Gastroesophageal sphincter (tissue), 4 donors: ENCODE results near the gene ZMAT2. TPM values are rescaled to one million over a fixed set of nuclear protein-coding genes. Genes with fewer than 3 reads are reported as not detected.

Source experiments
- ATAC-seq: fragments of 150-250 bp; one replicate; pipeline ENCODE4 v1.9.1; 2016; ENCODE audit warnings: mild to moderate bottlenecking, moderate library complexity
- H3K27ac ChIP-seq, 4 donors: fragments of 200-600 bp; sonication (generic) in 3 of 4; 1 replicate in 3 of 4; 2 replicates in 1 of 4; pipeline ENCODE4 v1.5.1; 2016 to 2019
- H3K27me3 ChIP-seq: fragments of 200-600 bp; sonication (generic); one replicate; pipeline ENCODE4 v1.5.1; 2019
- H3K36me3 ChIP-seq, 2 donors: fragments of 200-600 bp; sonication (generic); one replicate each; pipeline ENCODE4 v1.5.1; 2019; ENCODE audit warnings: control low read depth in 1 of 2
- H3K4me1 ChIP-seq, 3 donors: fragments of 200-600 bp; sonication (generic); 1 replicate in 2 of 3; 2 replicates in 1 of 3; pipeline ENCODE4 v1.5.1; 2016 to 2019; ENCODE audit warnings: control low read depth in 2 of 3
- H3K4me3 ChIP-seq, 2 donors: fragments of 200-600 bp; sonication (generic); one replicate each; pipeline ENCODE4 v1.5.1; 2019; ENCODE audit warnings: mild to moderate bottlenecking in 1 of 2, moderate library complexity in 1 of 2
- H3K9me3 ChIP-seq, 3 donors: fragments of 200-600 bp; sonication (generic); one replicate each; pipeline ENCODE4 v1.5.1; 2017 to 2019; ENCODE audit warnings: control low read depth in 2 of 3
- CTCF ChIP-seq, 4 experiments: fragments of 200-600 bp in 2 of 4; fragments of 450-650 bp in 2 of 4; sonication (generic) in 1 of 4; IDR thresholded peaks; one replicate each; pipeline ENCODE4 v1.5.1; 2017 to 2019; ENCODE audit warnings: antibody characterized with exemption in 4 of 4, mild to moderate bottlenecking in 2 of 4, moderate library complexity in 2 of 4
- EP300 ChIP-seq: sonication (generic); formaldehyde crosslinking; IDR thresholded peaks from one replicate; pipeline ENCODE4 v1.6.1; 2017; ENCODE audit warnings: antibody characterized with exemption, mild to moderate bottlenecking
- POLR2A ChIP-seq, 2 donors: fragments of 450-650 bp; IDR thresholded peaks; one replicate each; pipeline ENCODE4 v1.6.1; 2017; ENCODE audit warnings: antibody characterized with exemption in 2 of 2, mild to moderate bottlenecking in 2 of 2, moderate library complexity in 1 of 2
- POLR2AphosphoS5 ChIP-seq: sonication (generic); formaldehyde crosslinking; IDR thresholded peaks from one replicate; pipeline ENCODE4 v1.6.1; 2017; ENCODE audit warnings: antibody characterized with exemption
- WGBS, 2 donors: methylation state at CpG; one replicate each; pipeline ENCODE4 v1.1.5; 2018; ENCODE audit warnings: low coverage in 1 of 2; 5-methylcytosine and 5-hydroxymethylcytosine counted together
- total RNA-seq, 4 donors: library from RNA; depleted of rRNA; stranded (reverse); fragments of >200 nt; gene quantifications; one replicate each; pipeline ENCODE4 v1.1.0, GENCODE V29; 2016

The ZMAT2 gene
- total RNA-seq, 4 donors from 2014 or later, result 35.8 to 47.2 (median 45.0) TPM

GRCh38 chr5:140677947-140678346, 22.3 kb upstream of the ZMAT2 start:
- Histone ChIP-seq H3K4me3 (no peak overlapping the region), H3K36me3 (peaks cover 0 to 100% of the 10 kb centered on the region in 2 donors), H3K27ac (no peak overlapping the region), H3K27me3 (no peaks in the 10 kb centered on the region), H3K9me3 (no peaks in the 10 kb centered on the region), H3K4me1 (peaks cover 0 to 2% (median 0%) of the 10 kb centered on the region in 3 donors)
- TF ChIP-seq POLR2A (IDR thresholded peaks at IDR 0.05) (no peak), EP300 (no peak), POLR2AphosphoS5 (no peak)
- WGBS, 2 donors, result 94 to 100% methylated on average over 2 to 3 of the region's 3 CpGs
- no peak for ATAC-seq

GRCh38 chr5:140678993-140679392, 21.3 kb upstream of the ZMAT2 start:
- TF ChIP-seq CTCF (IDR thresholded peaks at IDR 0.05) (no peak), EP300 (no peak), POLR2A (IDR thresholded peaks at IDR 0.05) (no peak), POLR2AphosphoS5 (no peak)
- H3K27ac ChIP-seq, result no peak overlapping the region
- H3K36me3 ChIP-seq, result peaks cover 0 to 100% of the 10 kb centered on the region in 2 donors
- ATAC-seq, result no peak
- no peaks in the 10 kb centered on the region for H3K27me3 ChIP-seq
- no peak overlapping the region for H3K4me3 ChIP-seq
- WGBS, 2 donors, result 94 to 100% methylated on average over 6 of the region's 7 CpGs
- H3K9me3 ChIP-seq, result no peaks in the 10 kb centered on the region
- no peaks in the 10 kb centered on the region for H3K4me1 ChIP-seq

GRCh38 chr5:140690376-140690932, 9.8 kb upstream of the ZMAT2 start:
- H3K4me3 ChIP-seq, result peak overlapping the region; percentile 66 to 77
- no peak for ATAC-seq
- no peaks in the 10 kb centered on the region for H3K9me3 ChIP-seq
- H3K36me3 ChIP-seq, result peaks cover 0 to 49% of the 10 kb centered on the region in 2 donors
- 61 to 66% methylated on average over 4 to 8 of the region's 8 CpGs for WGBS, 2 donors
- TF ChIP-seq POLR2AphosphoS5 (no peak), POLR2A (IDR thresholded peaks at IDR 0.05) (no peak), CTCF (IDR thresholded peaks at IDR 0.05) (no peak), EP300 (no peak)
- H3K27ac ChIP-seq, result peak overlapping the region; percentile 1 to 88 (median 86)
- H3K4me1 ChIP-seq, result peaks cover 2 to 50% (median 21%) of the 10 kb centered on the region in 3 donors
- no peaks in the 10 kb centered on the region for H3K27me3 ChIP-seq

- no peaks in the 10 kb centered on the region for H3K27me3 ChIP-seq
- peak within 1 kb of the TSS; percentile 66 to 77 for H3K4me3 ChIP-seq
- peak; percentile 98 for ATAC-seq
- peaks cover 1 to 51% of the 10 kb centered on the region in 2 donors for H3K36me3 ChIP-seq
- TF ChIP-seq POLR2A (IDR thresholded peaks at IDR 0.05), result peak; percentile 32 to 52
- peak; percentile 72 for TF ChIP-seq POLR2AphosphoS5
- no peak for TF ChIP-seq EP300
- TF ChIP-seq CTCF (IDR thresholded peaks at IDR 0.05), result peak in 1 of 4 experiments; percentile 22
- WGBS, 2 donors, result 0 to 1% methylated on average over 14 of the region's 61 CpGs
- H3K4me1 ChIP-seq, result peaks cover 2 to 50% (median 21%) of the 10 kb centered on the region in 3 donors
- H3K27ac ChIP-seq, result peak within 1 kb of the TSS; percentile 67 to 88 (median 86)
- H3K9me3 ChIP-seq, result no peaks in the 10 kb centered on the region
These were observed 9.0 kb upstream of the ZMAT2 start, which contains the start of the genes HARS1 and HARS2 for GRCh38 chr5:140690941-140691924. HARS1 (minus strand) TSS chr5:140691370; CDS start chr5:140691304, 66 bp downstream. HARS2 (plus strand) TSS chr5:140691455; CDS start chr5:140691649, 194 bp downstream.

GRCh38 chr5:140694276-140694675, 6.0 kb upstream of the ZMAT2 start:
- ATAC-seq, result no peak
- H3K36me3 ChIP-seq, result peaks cover 14 to 61% of the 10 kb centered on the region in 2 donors

More at GRCh38 chr5:140694276-140694675, 6.0 kb upstream of the ZMAT2 start:
- peaks cover 2 to 47% (median 21%) of the 10 kb centered on the region in 3 donors for H3K4me1 ChIP-seq
- 43 to 100% methylated on average over 1 to 3 of the region's 5 CpGs for whole genome bisulfite sequencing, 2 donors
- no peak for TF ChIP-seq POLR2A (IDR thresholded peaks at IDR 0.05)
- no peak for TF ChIP-seq POLR2AphosphoS5
- TF ChIP-seq EP300, result no peak
- no peak for TF ChIP-seq CTCF (IDR thresholded peaks at IDR 0.05)
- H3K27me3 ChIP-seq, result no peaks in the 10 kb centered on the region
- H3K27ac ChIP-seq, result no peak overlapping the region
- no peak overlapping the region for H3K4me3 ChIP-seq
- H3K9me3 ChIP-seq, result no peaks in the 10 kb centered on the region
